ENCODE results near the gene STYX. TPM values are rescaled to one million over a fixed set of nuclear protein-coding genes. Genes with fewer than 3 reads are reported as not detected.

The STYX gene
- total and polyA plus RNA-seq, 2 experiments from 2014 or later, result 23.3 to 40.2 TPM

DNA sequence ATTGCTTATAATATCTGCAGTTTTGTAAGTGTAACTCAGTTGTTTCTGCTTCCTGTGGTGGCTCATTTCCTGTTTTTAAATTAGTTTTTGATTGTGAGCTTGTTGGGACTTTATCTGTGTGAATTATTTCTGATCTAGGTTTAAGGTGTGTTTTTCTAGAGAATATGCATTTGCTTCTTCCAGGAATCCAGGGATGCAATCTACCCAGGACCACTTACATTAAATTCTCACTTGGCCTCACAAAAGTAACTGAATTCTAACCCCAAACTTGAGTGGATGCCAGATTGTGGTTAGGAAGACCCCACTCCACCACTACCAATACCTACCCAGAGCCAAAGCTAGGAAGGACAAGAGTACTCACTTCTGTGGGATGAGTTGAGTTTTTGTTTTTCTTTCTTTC is 11.9 kb downstream of the STYX start (continued):
- TF ChIP-seq, protein P1, sequence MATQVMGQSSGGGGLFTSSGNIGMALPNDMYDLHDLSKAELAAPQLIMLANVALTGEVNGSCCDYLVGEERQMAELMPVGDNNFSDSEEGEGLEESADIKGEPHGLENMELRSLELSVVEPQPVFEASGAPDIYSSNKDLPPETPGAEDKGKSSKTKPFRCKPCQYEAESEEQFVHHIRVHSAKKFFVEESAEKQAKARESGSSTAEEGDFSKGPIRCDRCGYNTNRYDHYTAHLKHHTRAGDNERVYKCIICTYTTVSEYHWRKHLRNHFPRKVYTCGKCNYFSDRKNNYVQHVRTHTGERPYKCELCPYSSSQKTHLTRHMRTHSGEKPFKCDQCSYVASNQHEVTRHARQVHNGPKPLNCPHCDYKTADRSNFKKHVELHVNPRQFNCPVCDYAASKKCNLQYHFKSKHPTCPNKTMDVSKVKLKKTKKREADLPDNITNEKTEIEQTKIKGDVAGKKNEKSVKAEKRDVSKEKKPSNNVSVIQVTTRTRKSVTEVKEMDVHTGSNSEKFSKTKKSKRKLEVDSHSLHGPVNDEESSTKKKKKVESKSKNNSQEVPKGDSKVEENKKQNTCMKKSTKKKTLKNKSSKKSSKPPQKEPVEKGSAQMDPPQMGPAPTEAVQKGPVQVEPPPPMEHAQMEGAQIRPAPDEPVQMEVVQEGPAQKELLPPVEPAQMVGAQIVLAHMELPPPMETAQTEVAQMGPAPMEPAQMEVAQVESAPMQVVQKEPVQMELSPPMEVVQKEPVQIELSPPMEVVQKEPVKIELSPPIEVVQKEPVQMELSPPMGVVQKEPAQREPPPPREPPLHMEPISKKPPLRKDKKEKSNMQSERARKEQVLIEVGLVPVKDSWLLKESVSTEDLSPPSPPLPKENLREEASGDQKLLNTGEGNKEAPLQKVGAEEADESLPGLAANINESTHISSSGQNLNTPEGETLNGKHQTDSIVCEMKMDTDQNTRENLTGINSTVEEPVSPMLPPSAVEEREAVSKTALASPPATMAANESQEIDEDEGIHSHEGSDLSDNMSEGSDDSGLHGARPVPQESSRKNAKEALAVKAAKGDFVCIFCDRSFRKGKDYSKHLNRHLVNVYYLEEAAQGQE (IDR thresholded peaks at IDR 0.05; ENCODE audit: unreplicated experiment), result no peak
- no peak for TF ChIP-seq STAT1 (IDR thresholded peaks at IDR 0.05; ENCODE audit: unreplicated experiment)

GRCh38 chr14:52748647-52749292 is 18.8 kb downstream of the STYX start:
- Histone ChIP-seq H3K27ac (ENCODE audit: low read depth) (no peak overlapping the region), H3K4me1 (ENCODE audit: insufficient read depth) (no peaks in the 10 kb centered on the region), H2AFZ (no peak overlapping the region), H3K36me3 (ENCODE audit: insufficient read depth) (peaks cover 5% of the 10 kb centered on the region; the same call in 1 of the 2 replicates), H3K79me2 (replicated peaks; ENCODE audit: insufficient read depth) (peaks cover 17% of the 10 kb centered on the region), H3K9me2 (ENCODE audit: insufficient read depth) (no peaks in the 10 kb centered on the region), H3K4me2 (no peak overlapping the region), H3F3A (replicated peaks; ENCODE audit: low read depth) (no peaks in the 10 kb centered on the region), H3K4me3 (no peak overlapping the region), H3K27me3 (ENCODE audit: insufficient read depth) (no peaks in the 10 kb centered on the region), H4K20me1 (replicated peaks; ENCODE audit: insufficient read depth) (0 out of 2 replicates have a peak, but pooled peaks cover 5% of the 10 kb centered on the region)
- H3K36me3 Mint-ChIP-seq (ENCODE audit: low read depth), result peaks cover 40% of the 10 kb centered on the region; the same call in 2 of the 3 replicates
- no peak overlapping the region for H3K27ac Mint-ChIP-seq
- H3K27me3 Mint-ChIP-seq (ENCODE audit: insufficient read depth, low read depth, poor library complexity), result no peaks in the 10 kb centered on the region
- H3K9me3 Mint-ChIP-seq, result no peaks in the 10 kb centered on the region
- no peak overlapping the region for H3K4me3 Mint-ChIP-seq
- no peak for DNase-seq (ENCODE audit: low spot score)
- H3K4me1 Mint-ChIP-seq, result no peaks in the 10 kb centered on the region
- no peak for ATAC-seq
- TF ChIP-seq ZNF114 (CRISPR knock-in tag; IDR thresholded peaks at IDR 0.05), result no peak
- TF ChIP-seq CTCF (conservative IDR thresholded peaks at IDR 0.05; ENCODE audit: low read depth in 2 of 2), result no peak
- no peak for TF ChIP-seq EZH2 (IDR thresholded peaks at IDR 0.05; ENCODE audit: low read depth, unreplicated experiment)
- TF ChIP-seq NANOG (IDR thresholded peaks at IDR 0.05; ENCODE audit: borderline replicate concordance), result no peak
- no peak for TF ChIP-seq POLR2AphosphoS5 (IDR thresholded peaks at IDR 0.05; ENCODE audit: low read depth)
- TF ChIP-seq, protein P2, sequence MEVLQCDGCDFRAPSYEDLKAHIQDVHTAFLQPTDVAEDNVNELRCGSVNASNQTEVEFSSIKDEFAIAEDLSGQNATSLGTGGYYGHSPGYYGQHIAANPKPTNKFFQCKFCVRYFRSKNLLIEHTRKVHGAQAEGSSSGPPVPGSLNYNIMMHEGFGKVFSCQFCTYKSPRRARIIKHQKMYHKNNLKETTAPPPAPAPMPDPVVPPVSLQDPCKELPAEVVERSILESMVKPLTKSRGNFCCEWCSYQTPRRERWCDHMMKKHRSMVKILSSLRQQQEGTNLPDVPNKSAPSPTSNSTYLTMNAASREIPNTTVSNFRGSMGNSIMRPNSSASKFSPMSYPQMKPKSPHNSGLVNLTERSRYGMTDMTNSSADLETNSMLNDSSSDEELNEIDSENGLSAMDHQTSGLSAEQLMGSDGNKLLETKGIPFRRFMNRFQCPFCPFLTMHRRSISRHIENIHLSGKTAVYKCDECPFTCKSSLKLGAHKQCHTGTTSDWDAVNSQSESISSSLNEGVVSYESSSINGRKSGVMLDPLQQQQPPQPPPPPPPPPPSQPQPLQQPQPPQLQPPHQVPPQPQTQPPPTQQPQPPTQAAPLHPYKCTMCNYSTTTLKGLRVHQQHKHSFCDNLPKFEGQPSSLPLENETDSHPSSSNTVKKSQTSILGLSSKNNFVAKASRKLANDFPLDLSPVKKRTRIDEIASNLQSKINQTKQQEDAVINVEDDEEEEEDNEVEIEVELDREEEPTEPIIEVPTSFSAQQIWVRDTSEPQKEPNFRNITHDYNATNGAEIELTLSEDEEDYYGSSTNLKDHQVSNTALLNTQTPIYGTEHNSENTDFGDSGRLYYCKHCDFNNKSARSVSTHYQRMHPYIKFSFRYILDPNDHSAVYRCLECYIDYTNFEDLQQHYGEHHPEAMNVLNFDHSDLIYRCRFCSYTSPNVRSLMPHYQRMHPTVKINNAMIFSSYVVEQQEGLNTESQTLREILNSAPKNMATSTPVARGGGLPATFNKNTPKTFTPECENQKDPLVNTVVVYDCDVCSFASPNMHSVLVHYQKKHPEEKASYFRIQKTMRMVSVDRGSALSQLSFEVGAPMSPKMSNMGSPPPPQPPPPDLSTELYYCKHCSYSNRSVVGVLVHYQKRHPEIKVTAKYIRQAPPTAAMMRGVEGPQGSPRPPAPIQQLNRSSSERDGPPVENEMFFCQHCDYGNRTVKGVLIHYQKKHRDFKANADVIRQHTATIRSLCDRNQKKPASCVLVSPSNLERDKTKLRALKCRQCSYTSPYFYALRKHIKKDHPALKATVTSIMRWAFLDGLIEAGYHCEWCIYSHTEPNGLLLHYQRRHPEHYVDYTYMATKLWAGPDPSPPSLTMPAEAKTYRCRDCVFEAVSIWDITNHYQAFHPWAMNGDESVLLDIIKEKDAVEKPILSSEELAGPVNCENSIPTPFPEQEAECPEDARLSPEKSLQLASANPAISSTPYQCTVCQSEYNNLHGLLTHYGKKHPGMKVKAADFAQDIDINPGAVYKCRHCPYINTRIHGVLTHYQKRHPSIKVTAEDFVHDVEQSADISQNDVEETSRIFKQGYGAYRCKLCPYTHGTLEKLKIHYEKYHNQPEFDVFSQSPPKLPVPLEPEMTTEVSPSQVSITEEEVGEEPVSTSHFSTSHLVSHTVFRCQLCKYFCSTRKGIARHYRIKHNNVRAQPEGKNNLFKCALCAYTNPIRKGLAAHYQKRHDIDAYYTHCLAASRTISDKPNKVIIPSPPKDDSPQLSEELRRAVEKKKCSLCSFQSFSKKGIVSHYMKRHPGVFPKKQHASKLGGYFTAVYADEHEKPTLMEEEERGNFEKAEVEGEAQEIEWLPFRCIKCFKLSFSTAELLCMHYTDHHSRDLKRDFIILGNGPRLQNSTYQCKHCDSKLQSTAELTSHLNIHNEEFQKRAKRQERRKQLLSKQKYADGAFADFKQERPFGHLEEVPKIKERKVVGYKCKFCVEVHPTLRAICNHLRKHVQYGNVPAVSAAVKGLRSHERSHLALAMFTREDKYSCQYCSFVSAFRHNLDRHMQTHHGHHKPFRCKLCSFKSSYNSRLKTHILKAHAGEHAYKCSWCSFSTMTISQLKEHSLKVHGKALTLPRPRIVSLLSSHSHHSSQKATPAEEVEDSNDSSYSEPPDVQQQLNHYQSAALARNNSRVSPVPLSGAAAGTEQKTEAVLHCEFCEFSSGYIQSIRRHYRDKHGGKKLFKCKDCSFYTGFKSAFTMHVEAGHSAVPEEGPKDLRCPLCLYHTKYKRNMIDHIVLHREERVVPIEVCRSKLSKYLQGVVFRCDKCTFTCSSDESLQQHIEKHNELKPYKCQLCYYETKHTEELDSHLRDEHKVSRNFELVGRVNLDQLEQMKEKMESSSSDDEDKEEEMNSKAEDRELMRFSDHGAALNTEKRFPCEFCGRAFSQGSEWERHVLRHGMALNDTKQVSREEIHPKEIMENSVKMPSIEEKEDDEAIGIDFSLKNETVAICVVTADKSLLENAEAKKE (CRISPR knock-in tag; IDR thresholded peaks at IDR 0.05), result no peak
- no peak for TF ChIP-seq EZH2phosphoT487 (IDR thresholded peaks at IDR 0.05; ENCODE audit: unreplicated experiment)
- no peak for TF ChIP-seq STAT1 (IDR thresholded peaks at IDR 0.05; ENCODE audit: unreplicated experiment)
- no peak for TF ChIP-seq CREB1 (CRISPR knock-in tag; IDR thresholded peaks at IDR 0.05; ENCODE audit: low read depth)
- TF ChIP-seq ZNF331 (CRISPR knock-in tag; IDR thresholded peaks at IDR 0.05; ENCODE audit: low read depth), result no peak

All from GM23338 (cell line).